Stimulated activated CD4-positive, alpha-beta T cell treated with anti-CD3 and anti-CD28 coated beads, Interleukin-1b, Interleukin-23, amount 100 ng/mL, for 24 hours (primary cell): ENCODE data around the gene SMYD3.

ENCODE experiments used
- DNase-seq, 4 experiments: peaks; one replicate each; pipeline ENCODE4 v3.0.0-alpha.2; 2020; ENCODE audit warnings: low read depth in 4 of 4, low spot score in 1 of 4

The SMYD3 gene

DNA sequence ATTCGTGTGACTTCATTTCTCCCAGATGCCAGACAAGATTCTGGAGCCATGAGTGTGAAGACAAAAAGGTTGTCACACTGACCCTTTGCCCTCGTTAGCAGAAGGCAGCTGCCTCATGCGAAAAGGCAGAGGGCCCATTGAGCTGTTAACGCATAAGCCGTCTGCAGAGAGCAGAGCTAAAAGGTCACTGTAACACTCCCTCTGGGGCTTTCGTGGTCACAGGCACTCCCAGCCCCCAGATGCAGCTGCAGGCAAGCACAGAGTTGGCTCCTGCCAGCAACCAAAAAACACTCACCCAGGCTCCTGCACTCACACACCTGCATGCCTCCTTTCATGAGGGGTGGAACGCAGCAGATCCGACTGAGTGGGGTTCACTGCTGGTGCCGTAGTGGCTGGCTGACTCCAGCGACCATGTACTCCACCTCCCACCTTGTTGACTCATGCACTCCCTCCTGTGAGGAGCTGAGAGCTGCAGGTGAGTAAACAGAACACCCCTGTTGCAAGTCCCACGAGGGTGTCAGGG is 287.5 kb downstream of the SMYD3 start:
- no peak for DNase-seq

DNA sequence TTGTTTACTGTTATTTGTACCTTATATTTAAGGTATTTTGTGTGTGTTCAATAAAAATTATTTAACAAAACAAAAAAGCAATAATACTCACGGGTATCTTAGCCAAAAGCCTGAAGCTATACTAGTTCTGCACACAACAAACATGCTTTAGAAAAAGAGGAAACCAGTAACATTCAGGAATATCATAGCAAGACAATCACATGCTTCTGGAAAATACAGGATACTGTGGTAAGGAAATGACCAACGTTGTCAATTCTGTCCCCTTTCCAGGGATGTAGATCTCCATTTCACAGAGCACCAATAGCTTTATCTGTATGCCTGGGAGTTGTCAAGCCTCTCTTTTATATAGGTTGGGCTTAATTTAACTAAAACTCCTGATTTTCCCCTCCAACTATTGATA is 288.4 kb downstream of the SMYD3 start:
- no peak for DNase-seq

DNA sequence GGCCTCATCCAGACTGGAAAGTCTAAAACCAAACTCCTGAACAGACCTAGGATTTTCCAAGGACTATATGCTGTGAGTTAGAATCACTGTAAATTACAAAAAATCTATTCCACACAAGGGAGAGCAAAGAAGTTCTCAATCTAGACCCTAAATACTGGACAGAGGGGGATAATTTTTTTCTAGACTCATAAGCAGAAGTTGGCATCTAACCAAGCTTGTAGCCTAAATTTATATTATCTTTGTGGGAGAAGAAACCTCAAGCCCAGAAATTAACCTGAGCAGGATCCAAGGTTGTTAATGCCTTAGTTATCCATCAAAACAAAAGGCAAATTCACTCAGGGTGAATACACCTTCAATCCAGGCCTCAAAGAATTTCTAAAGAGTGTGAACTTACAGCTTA is 290.2 kb downstream of the SMYD3 start:
- no peak for DNase-seq

- no peak for DNase-seq
These were observed 291.6 kb downstream of the SMYD3 start for GRCh38 chr1:246215510-246215903.

- no peak for DNase-seq
These were observed 292.2 kb downstream of the SMYD3 start for GRCh38 chr1:246214708-246215509.

DNA sequence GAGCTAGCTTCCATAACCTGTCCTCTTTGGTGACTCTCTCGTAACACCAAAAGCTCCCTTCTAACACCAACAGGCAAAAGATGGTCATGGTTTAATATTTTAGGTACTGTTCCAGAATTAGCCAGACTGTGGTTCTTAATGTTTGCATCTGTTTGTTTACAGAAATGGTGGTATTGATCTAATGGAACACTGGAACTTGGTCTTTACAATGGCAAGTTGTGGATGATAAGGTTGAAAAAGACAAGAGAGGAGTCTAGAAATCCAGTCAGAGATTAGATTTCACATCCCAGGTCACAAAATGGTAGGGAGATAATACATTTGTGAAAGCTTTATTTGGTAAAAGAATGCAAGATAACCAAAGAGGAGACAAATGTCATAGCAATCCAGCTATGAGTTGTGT is 293.1 kb downstream of the SMYD3 start:
- DNase-seq = no peak

DNA sequence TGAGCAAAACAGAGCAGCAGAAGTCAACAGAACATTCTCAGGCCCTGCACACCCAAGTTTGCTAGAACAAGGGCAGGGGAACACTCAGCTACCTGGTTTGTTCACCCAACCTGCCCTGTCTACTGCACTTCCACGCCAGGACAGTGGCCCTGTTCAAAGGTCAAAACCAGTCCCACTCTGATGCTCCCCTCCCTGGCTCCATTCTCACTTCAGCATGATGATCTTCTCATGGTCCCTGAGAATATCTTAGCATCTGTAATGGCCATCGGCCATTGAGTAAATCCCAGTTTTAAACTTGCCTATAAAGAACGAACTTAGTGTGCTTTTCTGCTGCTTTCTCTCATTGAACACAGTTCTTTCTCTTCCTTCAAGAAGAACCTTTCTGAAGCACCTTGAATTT is 293.6 kb downstream of the SMYD3 start:
- no peak for DNase-seq

GRCh38 chr1:246213036-246213435 is 294.0 kb downstream of the SMYD3 start:
- no peak for DNase-seq

DNA sequence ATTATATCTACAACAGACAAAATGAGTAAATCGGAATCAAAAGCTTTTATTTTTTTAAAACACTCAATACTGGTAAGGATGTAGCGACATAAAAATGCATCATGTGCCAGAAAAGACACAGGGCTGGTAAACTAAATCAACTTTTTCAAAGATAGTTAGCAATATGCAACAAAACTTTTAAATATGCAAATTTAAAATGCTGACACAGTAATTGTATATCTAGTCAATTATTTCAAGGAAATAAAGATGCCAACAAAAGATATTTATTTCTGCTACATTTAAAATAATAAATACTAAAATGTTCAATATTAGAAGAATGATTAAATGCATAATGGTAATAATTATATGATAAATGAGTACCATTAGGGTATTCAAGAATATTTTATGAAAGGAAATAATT is 295.1 kb downstream of the SMYD3 start:
- no peak for DNase-seq

- DNase-seq = no peak
These were observed 296.3 kb downstream of the SMYD3 start for GRCh38 chr1:246210756-246211155.

DNA sequence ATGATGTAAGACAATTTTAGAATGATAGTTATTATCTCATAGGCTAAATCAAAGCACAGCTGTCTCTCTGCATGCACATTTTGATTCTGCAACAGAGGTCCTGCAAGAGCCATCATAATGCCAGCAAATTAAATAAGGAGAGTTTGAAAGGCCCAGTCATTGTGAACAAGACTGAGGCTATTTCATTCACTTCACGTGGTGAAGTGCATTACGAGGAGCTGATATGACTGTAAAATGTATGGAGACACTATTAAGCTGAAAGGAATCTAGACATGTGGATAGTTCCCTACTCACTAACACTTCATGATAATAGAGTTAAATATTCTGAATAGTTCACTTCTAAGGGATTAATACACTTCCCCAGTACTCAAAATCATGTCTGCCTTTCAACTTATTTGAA is 299.0 kb downstream of the SMYD3 start:
- no peak for DNase-seq

DNA sequence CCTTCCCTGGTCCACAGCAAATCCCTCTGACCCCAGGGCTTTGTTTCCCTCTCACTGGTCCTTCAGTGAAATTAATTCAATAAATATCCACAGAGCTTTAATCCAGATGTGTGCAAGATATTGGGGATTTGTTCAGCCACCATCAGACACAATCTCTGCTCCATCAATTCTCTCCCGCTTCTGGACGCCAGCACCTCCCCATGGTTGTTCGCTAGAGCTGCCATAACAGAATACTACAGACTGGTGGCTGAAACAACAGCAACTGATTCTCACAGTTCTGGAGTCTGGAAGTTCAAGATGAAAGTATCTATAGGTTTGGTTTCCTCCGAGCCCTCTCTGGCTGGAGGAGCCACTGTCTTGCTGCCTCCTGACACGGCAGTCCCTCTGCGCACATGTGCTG is 303.9 kb downstream of the SMYD3 start:
- DNase-seq = no peak

GRCh38 chr1:246200738-246201137 is 306.3 kb downstream of the SMYD3 start:
- no peak for DNase-seq

DNA sequence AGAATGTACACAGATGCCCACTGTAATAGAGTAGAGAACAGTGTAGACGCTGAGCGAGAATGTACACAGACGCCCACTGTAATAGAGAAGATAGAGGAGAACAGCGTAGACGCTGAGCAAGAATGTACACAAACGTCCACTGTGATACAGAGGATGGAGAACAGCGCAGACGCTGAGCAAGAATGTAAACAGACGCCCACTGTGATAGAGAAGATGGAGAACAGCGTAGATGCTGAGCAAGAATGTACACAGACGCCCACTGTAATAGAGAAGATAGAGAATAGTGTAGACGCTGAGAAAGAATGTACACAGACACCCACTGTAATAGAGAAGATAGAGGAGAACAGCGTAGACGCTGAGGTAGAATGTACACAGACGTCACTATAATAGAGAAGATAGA is 306.9 kb downstream of the SMYD3 start:
- no peak for DNase-seq

DNA sequence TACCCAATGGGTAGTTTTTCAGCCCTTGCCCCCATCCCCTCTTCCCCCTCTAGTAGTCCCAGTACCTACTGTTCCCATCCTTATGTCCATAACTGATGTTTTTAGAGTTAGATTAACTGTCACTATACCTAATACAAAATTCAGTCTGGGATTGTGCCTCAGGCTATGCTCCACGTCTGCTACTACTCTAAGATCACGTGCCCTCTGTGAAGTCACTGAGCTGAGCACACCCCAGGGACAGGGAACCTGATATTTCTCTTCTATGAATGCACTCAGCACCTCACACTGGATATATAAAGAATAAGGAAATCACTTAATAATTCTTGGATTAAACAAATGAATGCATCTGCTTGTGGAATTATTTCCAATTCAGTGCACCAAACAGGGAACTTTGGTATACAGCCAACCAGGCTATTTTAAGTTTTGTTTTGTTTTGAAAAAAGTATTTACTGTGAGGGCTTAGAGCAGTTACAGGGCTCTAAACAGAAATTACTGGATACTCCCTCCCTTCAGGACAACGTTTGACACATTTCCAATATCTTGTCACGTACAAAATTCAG is 307.9 kb downstream of the SMYD3 start:
- DNase-seq = no peak

GRCh38 chr1:246198115-246198816 is 308.8 kb downstream of the SMYD3 start:
- DNase-seq = no peak

DNA sequence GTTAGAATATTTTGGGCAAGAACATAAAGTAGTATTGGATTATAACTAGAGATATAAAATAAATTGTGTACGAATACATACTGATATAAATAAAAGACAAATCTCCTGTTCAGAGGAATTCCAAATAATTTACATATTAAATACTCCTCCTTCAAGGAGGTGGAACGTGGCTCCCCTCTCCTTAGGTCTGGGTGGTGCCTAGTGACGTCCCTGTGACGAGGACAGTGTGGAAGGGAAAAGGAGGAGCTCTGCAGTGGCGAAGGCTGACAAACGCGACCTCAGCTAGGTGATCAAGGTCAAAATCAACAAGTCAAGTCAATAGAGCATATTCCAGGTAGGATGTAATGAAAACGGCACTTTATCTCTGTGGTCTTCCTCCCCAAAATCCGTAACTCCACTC is 310.0 kb downstream of the SMYD3 start:
- DNase-seq = no peak

DNA sequence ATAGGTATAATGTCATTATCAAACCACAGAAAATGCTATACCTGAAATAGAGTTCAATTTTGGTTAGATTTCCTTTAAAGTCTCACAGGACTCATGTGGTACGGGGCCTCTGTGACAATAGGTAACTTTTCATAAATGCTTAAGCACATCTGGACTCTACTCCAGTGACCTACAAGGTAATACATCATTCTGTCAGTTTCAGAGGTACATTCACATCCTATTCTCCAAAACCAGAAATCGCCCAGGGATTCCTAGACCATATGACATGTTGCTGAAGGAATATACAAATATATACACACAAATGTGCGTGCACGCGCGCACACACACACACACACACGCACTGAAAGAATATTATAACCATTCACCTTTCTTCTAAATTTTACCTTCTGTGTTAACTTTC is 311.8 kb downstream of the SMYD3 start:
- DNase-seq = no peak

DNA sequence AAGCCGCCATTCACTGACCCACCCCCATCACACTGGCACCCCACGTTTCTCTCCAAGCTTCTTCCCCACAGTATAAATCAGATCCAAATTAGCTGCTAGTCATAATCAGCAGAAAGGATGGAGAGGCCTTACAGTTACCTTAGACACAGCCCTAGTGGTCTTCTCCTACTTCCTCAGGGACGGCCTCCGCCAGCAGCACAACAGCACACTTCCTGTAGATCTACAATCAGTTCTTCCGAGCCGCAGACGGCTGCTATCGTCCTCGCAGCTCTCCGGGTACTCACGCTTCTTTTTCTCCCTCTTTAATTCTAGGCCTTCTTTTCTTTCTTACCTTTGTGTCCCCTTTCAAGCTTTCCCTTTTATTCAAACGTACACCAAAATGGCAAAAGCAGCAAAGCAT is 313.5 kb downstream of the SMYD3 start:
- DNase-seq = no peak

- DNase-seq = no peak
These were observed 318.0 kb downstream of the SMYD3 start for GRCh38 chr1:246189126-246189525.

DNA sequence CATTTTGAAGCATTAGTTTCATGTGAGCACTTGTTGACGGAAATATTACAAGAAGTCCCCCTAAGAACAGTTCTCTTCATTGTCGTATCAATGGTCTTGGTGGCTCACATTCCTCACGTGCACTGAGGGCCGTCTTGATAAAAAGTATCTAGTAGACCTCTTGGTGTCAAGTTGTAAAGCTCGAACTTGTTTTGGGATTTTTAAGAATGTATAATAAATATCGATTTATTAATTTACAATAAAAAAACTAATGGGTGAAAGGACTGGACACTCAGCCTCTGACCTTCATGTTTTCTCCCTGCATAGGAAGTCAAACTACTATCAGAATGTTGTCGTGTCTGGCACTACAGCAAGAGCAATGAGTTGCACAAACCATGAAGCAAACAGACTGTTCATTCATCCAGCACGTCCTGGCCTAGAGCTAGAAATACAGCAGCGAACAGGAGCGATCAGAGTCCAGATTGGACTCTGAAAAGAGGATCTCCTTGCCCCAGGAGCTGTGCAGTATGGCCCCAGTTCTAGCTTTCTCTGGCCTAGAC is 319.2 kb downstream of the SMYD3 start:
- no peak for DNase-seq

DNA sequence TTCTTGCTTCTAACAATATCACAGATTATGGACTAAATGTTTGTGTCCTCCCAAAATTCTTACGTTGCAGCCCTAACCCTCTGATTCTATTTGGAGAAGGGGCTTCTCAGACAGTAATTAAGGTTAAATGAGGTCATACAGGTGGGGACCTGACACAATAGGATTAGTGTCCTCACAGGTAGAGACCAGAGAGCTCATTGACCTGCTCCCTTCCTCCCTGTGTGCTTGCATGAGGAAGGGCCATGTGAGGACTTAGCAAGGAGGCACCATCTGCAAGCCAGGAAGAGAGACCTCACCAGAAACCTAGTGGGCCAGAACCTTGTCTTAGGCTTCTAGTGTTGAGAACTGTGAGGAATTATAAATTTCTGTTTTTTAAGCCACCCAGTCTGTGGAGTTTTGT is 322.6 kb downstream of the SMYD3 start:
- DNase-seq = no peak
